Upper lobe of left lung (tissue), 4 donors: ENCODE results near the gene METTL15.

Source experiments
- POLR2A ChIP-seq, 4 donors: fragments of 450-650 bp; IDR thresholded peaks; one replicate each; pipeline ENCODE4 v1.5.1; 2016 to 2017; ENCODE audit warnings: antibody characterized with exemption in 4 of 4, mild to moderate bottlenecking in 2 of 4
- TF ChIP-seq, protein P1 (sequence below), 6 experiments: fragments of 450-650 bp in 4 of 6; fragments of 200-600 bp in 2 of 6; sonication (generic) in 2 of 6; IDR thresholded peaks; one replicate each; pipeline ENCODE4 v1.5.1; 2016 to 2019; ENCODE audit warnings: antibody characterized with exemption in 6 of 6

DNA sequence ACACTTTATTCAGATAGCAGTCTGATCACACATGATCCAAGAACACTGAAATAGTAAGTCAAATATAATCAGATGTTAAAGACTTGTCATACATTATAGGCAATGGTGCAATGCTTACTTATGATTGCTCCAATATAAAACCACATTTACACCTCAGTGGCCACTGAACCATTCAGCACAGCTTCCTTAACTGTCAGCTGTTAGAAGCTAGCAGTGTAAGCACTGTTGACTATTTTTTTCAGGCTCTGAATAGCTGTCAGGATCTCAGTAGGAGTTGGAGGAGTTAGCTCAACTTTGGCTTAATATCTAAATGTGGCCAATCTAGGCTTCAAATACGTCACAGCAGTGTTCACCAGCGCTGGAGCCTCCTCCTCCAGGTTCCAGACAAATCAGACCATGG is 36.6 kb downstream of the METTL15 start:
- no peak for TF ChIP-seq POLR2A (IDR thresholded peaks at IDR 0.05)
- TF ChIP-seq, protein P1, sequence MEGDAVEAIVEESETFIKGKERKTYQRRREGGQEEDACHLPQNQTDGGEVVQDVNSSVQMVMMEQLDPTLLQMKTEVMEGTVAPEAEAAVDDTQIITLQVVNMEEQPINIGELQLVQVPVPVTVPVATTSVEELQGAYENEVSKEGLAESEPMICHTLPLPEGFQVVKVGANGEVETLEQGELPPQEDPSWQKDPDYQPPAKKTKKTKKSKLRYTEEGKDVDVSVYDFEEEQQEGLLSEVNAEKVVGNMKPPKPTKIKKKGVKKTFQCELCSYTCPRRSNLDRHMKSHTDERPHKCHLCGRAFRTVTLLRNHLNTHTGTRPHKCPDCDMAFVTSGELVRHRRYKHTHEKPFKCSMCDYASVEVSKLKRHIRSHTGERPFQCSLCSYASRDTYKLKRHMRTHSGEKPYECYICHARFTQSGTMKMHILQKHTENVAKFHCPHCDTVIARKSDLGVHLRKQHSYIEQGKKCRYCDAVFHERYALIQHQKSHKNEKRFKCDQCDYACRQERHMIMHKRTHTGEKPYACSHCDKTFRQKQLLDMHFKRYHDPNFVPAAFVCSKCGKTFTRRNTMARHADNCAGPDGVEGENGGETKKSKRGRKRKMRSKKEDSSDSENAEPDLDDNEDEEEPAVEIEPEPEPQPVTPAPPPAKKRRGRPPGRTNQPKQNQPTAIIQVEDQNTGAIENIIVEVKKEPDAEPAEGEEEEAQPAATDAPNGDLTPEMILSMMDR (IDR thresholded peaks at IDR 0.05): no peak
